Cardiac muscle cell (in vitro differentiated cells and primary cell): Measurements from ENCODE around the gene PDE7B. TPM values are rescaled to one million over a fixed set of nuclear protein-coding genes. Genes with fewer than 3 reads are reported as not detected.

ENCODE experiments used
- DNase-seq, 2 donors: peaks; one replicate each; pipeline versions ENCODE4 v3.0.0 to v3.0.0-alpha.2; 2010 to 2017; ENCODE audit warnings: low read depth in 1 of 2, low spot score in 1 of 2
- H3K27ac ChIP-seq: fragments of 200-600 bp; sonication (generic); 2 replicates; pipeline ENCODE4 v1.5.1; 2016
- H3K27me3 ChIP-seq: fragments of 200-600 bp; sonication (generic); 2 replicates; pipeline ENCODE4 v1.6.0; 2016; ENCODE audit warnings: control low read depth
- H3K36me3 ChIP-seq: fragments of 200-600 bp; sonication (generic); 2 replicates; pipeline ENCODE4 v1.5.1; 2016; ENCODE audit warnings: control low read depth
- H3K4me1 ChIP-seq: fragments of 200-600 bp; sonication (generic); 2 replicates; pipeline ENCODE4 v1.8.1; 2017; ENCODE audit warnings: low read depth, mild to moderate bottlenecking, mixed run types
- H3K4me3 ChIP-seq: fragments of 200-600 bp; sonication (generic); 2 replicates; pipeline ENCODE4 v1.5.1; 2016; ENCODE audit warnings: mild to moderate bottlenecking
- H3K9me3 ChIP-seq: fragments of 200-600 bp; sonication (generic); 2 replicates; pipeline ENCODE4 v1.5.1; 2017; ENCODE audit warnings: low read depth, mild to moderate bottlenecking, control low read depth
- CTCF ChIP-seq: IDR thresholded peaks from 2 replicates; pipeline ENCODE4 v1.5.1; 2012; ENCODE audit warnings: low read depth, mild to moderate bottlenecking, low read length
- polyA plus RNA-seq: library from polyadenylated mRNA; unstranded; fragments of >200 nt; fragmentation: Nextera tagmentation; extraction: Ambion mirVana; gene quantifications from 2 replicates; pipeline ENCODE4 v1.2.1, GENCODE V29; 2016
- total RNA-seq: library from RNA; depleted of rRNA; stranded (reverse); fragments of >200 nt; gene quantifications from 2 replicates; pipeline ENCODE4 v1.2.3, GENCODE V29; 2016

Gene PDE7B
- total and polyA plus RNA-seq, 2 experiments from 2014 or later: 0.04 to 0.60 TPM

- H3K9me3 ChIP-seq: no peaks in the 10 kb centered on the region
- DNase-seq: no peak
- H3K36me3 ChIP-seq: no peaks in the 10 kb centered on the region
- H3K27ac ChIP-seq: no peak overlapping the region
- TF ChIP-seq CTCF: no peak
- no peak overlapping the region for H3K4me3 ChIP-seq
- H3K27me3 ChIP-seq: no peaks in the 10 kb centered on the region
- H3K4me1 ChIP-seq: no peaks in the 10 kb centered on the region
These were observed 120.6 kb downstream of the PDE7B start for GRCh38 chr6:135972150-135972549.

- Histone ChIP-seq H3K36me3 (no peaks in the 10 kb centered on the region), H3K9me3 (no peaks in the 10 kb centered on the region), H3K27ac (no peak overlapping the region), H3K27me3 (no peaks in the 10 kb centered on the region), H3K4me1 (no peaks in the 10 kb centered on the region), H3K4me3 (no peak overlapping the region)
- DNase-seq: no peak
- TF ChIP-seq CTCF: no peak
These were observed 121.1 kb downstream of the PDE7B start for GRCh38 chr6:135972586-135972985.

- TF ChIP-seq CTCF: no peak
- no peaks in the 10 kb centered on the region for H3K9me3 ChIP-seq
- no peaks in the 10 kb centered on the region for H3K36me3 ChIP-seq
- H3K4me3 ChIP-seq: no peak overlapping the region
- no peak overlapping the region for H3K27ac ChIP-seq
- no peak for DNase-seq
- no peaks in the 10 kb centered on the region for H3K4me1 ChIP-seq
- no peaks in the 10 kb centered on the region for H3K27me3 ChIP-seq
These were observed 122.9 kb downstream of the PDE7B start for GRCh38 chr6:135974426-135974825.

- no peaks in the 10 kb centered on the region for H3K36me3 ChIP-seq
- TF ChIP-seq CTCF: no peak
- H3K27ac ChIP-seq: no peak overlapping the region
These were observed 125.1 kb downstream of the PDE7B start for GRCh38 chr6:135976585-135976984.

GRCh38 chr6:135983093-135983492 is 131.6 kb downstream of the PDE7B start:
- Histone ChIP-seq H3K36me3 (no peaks in the 10 kb centered on the region), H3K27ac (no peak overlapping the region), H3K27me3 (no peaks in the 10 kb centered on the region), H3K9me3 (no peaks in the 10 kb centered on the region), H3K4me1 (no peaks in the 10 kb centered on the region), H3K4me3 (no peak overlapping the region)
- DNase-seq: no peak
- no peak for TF ChIP-seq CTCF

More at GRCh38 chr6:135976585-135976984, 125.1 kb downstream of the PDE7B start:
- H3K4me3 ChIP-seq: no peak overlapping the region
- no peak for DNase-seq
- no peaks in the 10 kb centered on the region for H3K27me3 ChIP-seq
- H3K9me3 ChIP-seq: no peaks in the 10 kb centered on the region
- no peaks in the 10 kb centered on the region for H3K4me1 ChIP-seq
